ENCODE results near the gene MGLL. TPM values are rescaled to one million over a fixed set of nuclear protein-coding genes. Genes with fewer than 3 reads are reported as not detected.

MGLL gene
- total RNA-seq, 1 experiment from 2014 or later: 42.4 TPM

DNA sequence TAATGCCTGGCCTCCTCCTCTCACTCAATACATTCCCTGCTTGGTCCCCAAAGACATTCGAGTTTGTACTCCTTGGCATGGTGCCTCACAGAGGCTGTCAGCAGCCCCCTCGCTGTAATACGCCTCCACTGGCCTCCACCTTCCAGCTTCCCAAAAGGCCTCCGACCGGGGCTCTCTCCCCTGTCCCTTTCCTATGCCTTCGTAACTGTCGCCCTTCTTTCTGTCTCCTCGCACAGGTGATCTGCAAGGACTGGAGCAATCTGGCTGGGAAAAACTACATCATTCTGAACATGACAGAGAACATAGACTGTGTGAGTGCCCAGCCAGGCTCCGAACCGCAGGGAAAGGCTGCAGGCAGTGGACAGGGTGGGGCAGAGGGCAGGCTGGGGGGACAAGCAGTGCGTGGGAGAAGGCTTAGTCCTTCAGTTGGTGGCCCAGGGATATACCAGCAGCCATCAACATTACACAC is 160.3 kb downstream of the MGLL start:
- no peak overlapping the region for H3K4me3 Mint-ChIP-seq (ENCODE audit: low read depth, unreplicated experiment)
- no peak for TF ChIP-seq CTCF (IDR thresholded peaks at IDR 0.05; ENCODE audit: unreplicated experiment)
- H3K36me3 Mint-ChIP-seq (ENCODE audit: insufficient read depth, unreplicated experiment): no peaks in the 10 kb centered on the region
- CTCF ChIA-PET: no interaction called here
- no peak for DNase-seq
- H3K27me3 Mint-ChIP-seq (ENCODE audit: unreplicated experiment): no peaks in the 10 kb centered on the region
- intact Hi-C loops (cut with micrococcal nuclease; ENCODE audit: unreplicated experiment): no loop called here
- H3K27ac Mint-ChIP-seq (ENCODE audit: unreplicated experiment): no peak overlapping the region
- BruUV-seq (replicated peaks): no TSS peak
- H3K4me1 Mint-ChIP-seq (ENCODE audit: low read depth, unreplicated experiment): no peaks in the 10 kb centered on the region
- no peaks in the 10 kb centered on the region for H3K9me3 Mint-ChIP-seq (ENCODE audit: low read depth, unreplicated experiment)

DNA sequence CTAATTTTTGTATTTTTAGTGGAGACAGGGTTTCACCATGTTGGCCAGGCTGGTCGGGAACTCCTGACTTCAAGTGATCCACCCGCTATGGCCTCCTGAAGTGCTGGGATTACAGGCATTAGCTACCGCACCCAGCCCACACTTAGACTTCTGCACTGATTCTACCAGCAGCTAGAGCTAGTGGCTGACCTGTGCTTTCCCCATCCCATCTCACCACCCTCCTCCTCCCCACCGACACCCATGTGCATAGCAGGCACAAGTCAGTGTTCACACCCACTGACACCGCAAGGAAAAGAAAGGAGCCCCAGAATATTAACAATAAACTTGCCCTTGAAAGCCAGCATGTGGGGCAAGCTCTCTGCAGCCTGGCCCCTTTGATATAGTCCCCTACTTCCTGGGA is 160.7 kb downstream of the MGLL start:
- CTCF ChIA-PET: interaction anchor here (1.6 kb wide), 1 partner anchor 10 kb away, joined by 3 read pairs; no protein-coding TSS in a partner anchor
- no peak overlapping the region for H3K4me3 Mint-ChIP-seq (ENCODE audit: low read depth, unreplicated experiment)
- H3K36me3 Mint-ChIP-seq (ENCODE audit: insufficient read depth, unreplicated experiment): no peaks in the 10 kb centered on the region

DNA sequence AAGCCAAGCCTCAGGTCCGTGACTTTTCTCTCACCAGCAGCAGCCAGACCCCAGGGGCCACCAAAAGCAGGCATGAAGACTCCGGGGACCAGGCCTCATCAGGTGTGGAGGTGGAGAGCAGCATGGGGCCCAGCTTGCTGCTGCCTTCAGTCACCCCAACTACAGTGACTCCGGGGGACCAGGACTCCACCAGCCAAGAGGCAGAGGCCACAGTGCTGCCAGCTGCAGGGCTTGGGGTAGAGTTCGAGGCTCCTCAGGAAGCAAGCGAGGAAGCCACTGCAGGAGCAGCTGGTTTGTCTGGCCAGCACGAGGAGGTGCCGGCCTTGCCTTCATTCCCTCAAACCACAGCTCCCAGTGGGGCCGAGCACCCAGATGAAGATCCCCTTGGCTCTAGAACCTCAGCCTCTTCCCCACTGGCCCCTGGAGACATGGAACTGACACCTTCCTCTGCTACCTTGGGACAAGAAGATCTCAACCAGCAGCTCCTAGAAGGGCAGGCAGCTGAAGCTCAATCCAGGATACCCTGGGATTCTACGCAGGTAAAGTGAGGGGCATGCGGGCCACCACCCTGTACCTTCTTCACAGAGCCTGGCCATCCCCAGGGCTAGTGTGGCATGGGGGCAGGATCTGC is 161.6 kb downstream of the MGLL start:
- TF ChIP-seq CTCF (IDR thresholded peaks at IDR 0.05; ENCODE audit: unreplicated experiment): no peak
- Mint-ChIP-seq H3K9me3 (ENCODE audit: low read depth, unreplicated experiment) (no peaks in the 10 kb centered on the region), H3K27ac (ENCODE audit: unreplicated experiment) (no peak overlapping the region), H3K4me1 (ENCODE audit: low read depth, unreplicated experiment) (no peaks in the 10 kb centered on the region), H3K36me3 (ENCODE audit: insufficient read depth, unreplicated experiment) (no peaks in the 10 kb centered on the region), H3K27me3 (ENCODE audit: unreplicated experiment) (no peaks in the 10 kb centered on the region), H3K4me3 (ENCODE audit: low read depth, unreplicated experiment) (no peak overlapping the region)
- DNase-seq: no peak
- intact Hi-C loops (cut with micrococcal nuclease; ENCODE audit: unreplicated experiment): no loop called here
- CTCF ChIA-PET: interaction anchor here (1.6 kb wide), 1 partner anchor 11 kb away, joined by 3 read pairs; no protein-coding TSS in a partner anchor
- BruUV-seq (replicated peaks): no TSS peak

More for the DNA sequence above, 160.7 kb downstream of the MGLL start:
- no peak overlapping the region for H3K27ac Mint-ChIP-seq (ENCODE audit: unreplicated experiment)
- DNase-seq: no peak
- H3K27me3 Mint-ChIP-seq (ENCODE audit: unreplicated experiment): no peaks in the 10 kb centered on the region
- BruUV-seq (replicated peaks): no TSS peak
- no peaks in the 10 kb centered on the region for H3K9me3 Mint-ChIP-seq (ENCODE audit: low read depth, unreplicated experiment)
- TF ChIP-seq CTCF (IDR thresholded peaks at IDR 0.05; ENCODE audit: unreplicated experiment): no peak
- H3K4me1 Mint-ChIP-seq (ENCODE audit: low read depth, unreplicated experiment): no peaks in the 10 kb centered on the region
- intact Hi-C loops (cut with micrococcal nuclease; ENCODE audit: unreplicated experiment): no loop called here

DNA sequence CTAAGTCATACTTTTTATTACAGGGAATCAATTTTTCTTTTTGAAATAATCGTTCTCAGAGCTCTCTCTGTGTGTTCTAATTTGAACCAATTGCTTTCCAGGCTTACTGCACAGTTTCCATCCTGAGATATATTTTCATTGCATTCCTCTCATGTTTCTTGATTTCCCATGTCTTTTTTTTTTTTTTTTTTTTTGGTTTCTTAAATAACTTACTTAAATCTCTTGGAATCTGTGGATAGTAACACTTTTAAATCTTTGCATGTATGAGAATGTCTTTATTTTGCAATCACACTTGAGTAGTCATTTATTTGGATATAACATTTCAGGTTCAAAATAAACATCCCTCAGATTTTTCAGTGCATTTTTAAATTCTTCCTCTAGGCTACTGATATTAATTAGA is 164.1 kb downstream of the MGLL start:
- Mint-ChIP-seq H3K27ac (ENCODE audit: unreplicated experiment) (no peak overlapping the region), H3K36me3 (ENCODE audit: insufficient read depth, unreplicated experiment) (no peaks in the 10 kb centered on the region), H3K9me3 (ENCODE audit: low read depth, unreplicated experiment) (no peaks in the 10 kb centered on the region), H3K4me1 (ENCODE audit: low read depth, unreplicated experiment) (no peaks in the 10 kb centered on the region), H3K4me3 (ENCODE audit: low read depth, unreplicated experiment) (no peak overlapping the region), H3K27me3 (ENCODE audit: unreplicated experiment) (no peaks in the 10 kb centered on the region)
- no TSS peak for BruUV-seq (replicated peaks)
- no peak for DNase-seq
- CTCF ChIA-PET: interaction anchor here (0.7 kb wide), 4 partner anchors 168 to 324 kb away, joined by 3 to 7 read pairs (median 5); no protein-coding TSS in a partner anchor
- intact Hi-C loops (cut with micrococcal nuclease; ENCODE audit: unreplicated experiment): no loop called here
- no peak for TF ChIP-seq CTCF (IDR thresholded peaks at IDR 0.05; ENCODE audit: unreplicated experiment)
